Panc1 (cell line): ENCODE data around the gene MYBPH. TPM values are rescaled to one million over a fixed set of nuclear protein-coding genes. Genes with fewer than 3 reads are reported as not detected.

Experiments
- ATAC-seq: fragments of 200-7000 bp; cut with Tn5 transposase; 2 replicates; pipeline ENCODE4 v1.9.1; 2020; ENCODE audit warnings: mild to moderate bottlenecking, moderate library complexity
- BruUV-seq: library from RNA; stranded (reverse); fragments of 400-500 nt; replicated peaks from 2 replicates; lab custom pipeline; 2021; lab: Mats Ljungman, UMichigan
- CTCF ChIA-PET: fragments of 300-600 bp; sonication (Branson Sonifier 250); formaldehyde crosslinking; loops from one replicate; lab custom pipeline; 2022; ENCODE audit warnings: antibody characterized with exemption; lab: Charles Lee
- POLR2A ChIA-PET: fragments of 300-600 bp; sonication (Branson Sonifier 250); formaldehyde crosslinking; loops from one replicate; lab custom pipeline; 2022; ENCODE audit warnings: antibody characterized with exemption; lab: Charles Lee
- DNase-seq: peaks from one replicate; pipeline ENCODE4 v3.0.0-alpha.2; 2010; ENCODE audit warnings: low read depth, low spot score
- H3K27ac ChIP-seq: 2 replicates; pipeline ENCODE4 v1.5.1; 2011; ENCODE audit warnings: mild to moderate bottlenecking, low read length, inconsistent platforms
- H3K27me3 ChIP-seq: fragments of 200-500 bp; sonication (Bioruptor generic); 2 replicates; pipeline ENCODE4 v1.6.0; 2014; ENCODE audit warnings: low read length, inconsistent platforms; ENCODE audit not compliant: control insufficient read depth, insufficient read depth
- H3K36me3 ChIP-seq: fragments of 200-500 bp; sonication (Bioruptor generic); 2 replicates; pipeline ENCODE4 v1.5.1; 2014; ENCODE audit warnings: inconsistent platforms, mild to moderate bottlenecking, low read length, moderate library complexity; ENCODE audit not compliant: control insufficient read depth, insufficient read depth
- H3K4me1 ChIP-seq: 2 replicates; pipeline ENCODE4 v1.5.1; 2011; ENCODE audit warnings: inconsistent platforms, mild to moderate bottlenecking, low read length, moderate library complexity; ENCODE audit not compliant: control insufficient read depth, insufficient read depth
- H3K4me3 ChIP-seq, 2 experiments: 2 replicates each; pipeline ENCODE4 v1.5.1; 2011 to 2012; ENCODE audit warnings: low read depth in 2 of 2, low read length in 2 of 2, mild to moderate bottlenecking in 2 of 2, inconsistent platforms in 1 of 2, moderate library complexity in 1 of 2
- H3K9me3 ChIP-seq: fragments of 200-500 bp; sonication (Bioruptor generic); 2 replicates; pipeline ENCODE4 v1.5.1; 2014; ENCODE audit warnings: low read depth, mild to moderate bottlenecking, inconsistent platforms, low read length, moderate library complexity; ENCODE audit not compliant: control insufficient read depth, insufficient read depth
- CTCF ChIP-seq: fragments of 450-650 bp; IDR thresholded peaks from 2 replicates; pipeline ENCODE4 v1.5.1; 2017; ENCODE audit warnings: mild to moderate bottlenecking
- POLR2AphosphoS5 ChIP-seq: IDR thresholded peaks from 2 replicates; pipeline ENCODE4 v1.6.1; 2012; ENCODE audit warnings: mild to moderate bottlenecking, low read depth, low read length, moderate library complexity
- REST ChIP-seq, 2 experiments: IDR thresholded peaks; 2 replicates each; pipeline ENCODE4 v1.6.1; 2011 to 2012; ENCODE audit warnings: low read depth in 2 of 2, control low read depth in 1 of 2, low read length in 1 of 2, mild to moderate bottlenecking in 1 of 2, moderate library complexity in 1 of 2; ENCODE audit not compliant: insufficient read depth in 1 of 2
- SIN3A ChIP-seq: IDR thresholded peaks from 2 replicates; pipeline ENCODE4 v1.6.1; 2012; ENCODE audit warnings: low read depth, mild to moderate bottlenecking, low read length, moderate library complexity, borderline replicate concordance; ENCODE audit not compliant: insufficient read depth
- TCF7L2 ChIP-seq: IDR thresholded peaks from 2 replicates; pipeline ENCODE4 v1.6.1; 2011; ENCODE audit warnings: mild to moderate bottlenecking, low read depth, low read length, inconsistent platforms
- in situ Hi-C: cut with HindIII; loops from 2 replicates; pipeline ENCODE4 v1.10.0; 2016; ENCODE audit warnings: low sequenced_read_pairs, low pct_unique_long_range_greater_than_20kb
- intact Hi-C: fragments of 100-400 bp; cut with micrococcal nuclease; formaldehyde crosslinking; loops from one replicate; pipeline ENCODE4 v1.10.0; 2022; ENCODE audit not compliant: unreplicated experiment
- total RNA-seq: library from RNA; stranded (reverse); gene quantifications from one replicate; pipeline ENCODE4 v1.2.1, GENCODE V29; 2021; ENCODE audit not compliant: unreplicated experiment

The MYBPH gene
- total RNA-seq, 1 experiment from 2014 or later, result not detected

- DNase-seq, result no peak
- ChIA-PET CTCF (no interaction called here), POLR2A (no interaction called here)
- no peaks in the 10 kb centered on the region for H3K36me3 ChIP-seq
- no peaks in the 10 kb centered on the region for H3K4me1 ChIP-seq
- no peak for ATAC-seq
- no peaks in the 10 kb centered on the region for H3K9me3 ChIP-seq
- H3K4me3 ChIP-seq, result no peak overlapping the region
- in situ Hi-C loops, result no loop called here
- TF ChIP-seq CTCF (no peak), REST (IDR thresholded peaks at IDR 0.05; ENCODE audit: insufficient read depth in 1 of 2, low read depth in 2 of 2, low read length in 1 of 2) (no peak), TCF7L2 (no peak), POLR2AphosphoS5 (no peak), SIN3A (no peak)
- no TSS peak for BruUV-seq
- no peak overlapping the region for H3K27ac ChIP-seq
- no peaks in the 10 kb centered on the region for H3K27me3 ChIP-seq
- intact Hi-C loops, result no loop called here
Measured at GRCh38 chr1:203181586-203182386, 6.2 kb upstream of the MYBPH start.

GRCh38 chr1:203180611-203181330 lies 5.1 kb upstream of the MYBPH start:
- intact Hi-C loops (no loop called here), in situ Hi-C loops (no loop called here)
- DNase-seq (no peak), ATAC-seq (no peak)
- Histone ChIP-seq H3K9me3 (no peaks in the 10 kb centered on the region), H3K4me3 (no peak overlapping the region), H3K36me3 (no peaks in the 10 kb centered on the region), H3K27ac (no peak overlapping the region), H3K4me1 (no peaks in the 10 kb centered on the region), H3K27me3 (no peaks in the 10 kb centered on the region)
- ChIA-PET POLR2A (no interaction called here), CTCF (no interaction called here)
- TF ChIP-seq SIN3A, result no peak
- BruUV-seq, result no TSS peak
